H9 (cell line): Measurements from ENCODE around the gene TESK2. TPM values are rescaled to one million over a fixed set of nuclear protein-coding genes. Genes with fewer than 3 reads are reported as not detected.

Source experiments
- DNase-seq: peaks from one replicate; pipeline ENCODE4 v3.0.0-alpha.2; 2017
- H2AFZ ChIP-seq: one replicate; pipeline ENCODE4 v1.6.1; 2013; ENCODE audit warnings: mild to moderate bottlenecking, low read length, control low read depth, moderate library complexity
- H2AK5ac ChIP-seq: 2 replicates; pipeline ENCODE4 v1.6.1; 2013; ENCODE audit warnings: low read length, control low read depth, mixed read lengths; ENCODE audit not compliant: insufficient read length
- H2BK120ac ChIP-seq: one replicate; pipeline ENCODE4 v1.6.1; 2013; ENCODE audit warnings: low read depth, mild to moderate bottlenecking, low read length, control low read depth, inconsistent platforms; ENCODE audit not compliant: poor library complexity, severe bottlenecking
- H2BK12ac ChIP-seq: 2 replicates; pipeline ENCODE4 v1.6.1; 2013; ENCODE audit warnings: low read length, control low read depth, mixed read lengths, low read depth; ENCODE audit not compliant: insufficient read length
- H2BK15ac ChIP-seq: 2 replicates; pipeline ENCODE4 v1.6.1; 2013; ENCODE audit warnings: low read depth, low read length, control low read depth
- H2BK20ac ChIP-seq: one replicate; pipeline ENCODE4 v1.6.1; 2013; ENCODE audit warnings: low read depth, mild to moderate bottlenecking, low read length, control low read depth, inconsistent platforms; ENCODE audit not compliant: poor library complexity, severe bottlenecking
- H2BK5ac ChIP-seq: 2 replicates; pipeline ENCODE4 v1.6.1; 2013; ENCODE audit warnings: low read length, control low read depth, mixed read lengths; ENCODE audit not compliant: insufficient read length
- H3K14ac ChIP-seq: 2 replicates; pipeline ENCODE4 v1.6.1; 2013; ENCODE audit warnings: low read length, control low read depth; ENCODE audit not compliant: insufficient read depth
- H3K18ac ChIP-seq: 2 replicates; pipeline ENCODE4 v1.6.1; 2013; ENCODE audit warnings: low read depth, mild to moderate bottlenecking, mixed read lengths, low read length, control low read depth; ENCODE audit not compliant: insufficient read length
- H3K23ac ChIP-seq: 2 replicates; pipeline ENCODE4 v1.6.1; 2013; ENCODE audit warnings: low read length, control low read depth, mixed read lengths, low read depth; ENCODE audit not compliant: insufficient read length
- H3K23me2 ChIP-seq: 2 replicates; pipeline ENCODE4 v1.6.1; 2013; ENCODE audit warnings: low read depth, mild to moderate bottlenecking, mixed read lengths, low read length, control low read depth; ENCODE audit not compliant: insufficient read length, poor library complexity, severe bottlenecking
- H3K27ac ChIP-seq: 2 replicates; pipeline ENCODE4 v1.5.1; 2013; ENCODE audit warnings: low read length, control low read depth, mixed read lengths, low read depth; ENCODE audit not compliant: insufficient read length
- H3K27me3 ChIP-seq: 2 replicates; pipeline ENCODE4 v1.6.1; 2013; ENCODE audit warnings: low read length, control low read depth, inconsistent platforms; ENCODE audit not compliant: insufficient read depth
- H3K4ac ChIP-seq: 2 replicates; pipeline ENCODE4 v1.6.1; 2013; ENCODE audit warnings: low read depth, mild to moderate bottlenecking, control low read depth, inconsistent platforms, low read length, moderate library complexity
- H3K4me1 ChIP-seq: 2 replicates; pipeline ENCODE4 v1.6.1; 2013; ENCODE audit warnings: low read length, control low read depth, inconsistent platforms; ENCODE audit not compliant: insufficient read depth
- H3K4me2 ChIP-seq: 2 replicates; pipeline ENCODE4 v1.6.1; 2013; ENCODE audit warnings: low read length, control low read depth, mixed read lengths; ENCODE audit not compliant: insufficient read length, insufficient read depth
- H3K56ac ChIP-seq: 2 replicates; pipeline ENCODE4 v1.6.1; 2013; ENCODE audit warnings: low read depth, mild to moderate bottlenecking, mixed read lengths, low read length, control low read depth; ENCODE audit not compliant: insufficient read length
- H3K79me1 ChIP-seq: 2 replicates; pipeline ENCODE4 v1.6.1; 2013; ENCODE audit warnings: low read depth, mild to moderate bottlenecking, moderate library complexity, low read length, control low read depth, inconsistent platforms; ENCODE audit not compliant: insufficient read depth, poor library complexity, severe bottlenecking
- H3K79me2 ChIP-seq: 2 replicates; pipeline ENCODE4 v1.6.1; 2013; ENCODE audit warnings: low read length, control low read depth, inconsistent platforms; ENCODE audit not compliant: insufficient read depth
- H3K9ac ChIP-seq: 2 replicates; pipeline ENCODE4 v1.6.1; 2013; ENCODE audit warnings: low read length, control low read depth, mixed read lengths; ENCODE audit not compliant: insufficient read length; ENCODE audit errors: extremely low read depth
- H3K9me3 ChIP-seq: one replicate; pipeline ENCODE4 v1.6.1; 2013; ENCODE audit warnings: low read depth, low read length, inconsistent platforms; ENCODE audit not compliant: control insufficient read depth
- H3T11ph ChIP-seq: one replicate; pipeline ENCODE4 v1.6.1; 2013; ENCODE audit warnings: mild to moderate bottlenecking, low read length, control low read depth, inconsistent platforms
- H4K20me1 ChIP-seq: one replicate; pipeline ENCODE4 v1.6.1; 2013; ENCODE audit not compliant: control insufficient read depth, insufficient read length, insufficient read depth
- H4K5ac ChIP-seq: 2 replicates; pipeline ENCODE4 v1.6.1; 2013; ENCODE audit warnings: low read depth, mild to moderate bottlenecking, mixed read lengths, low read length, control low read depth; ENCODE audit not compliant: insufficient read length
- H4K8ac ChIP-seq: replicated peaks from 2 replicates; pipeline ENCODE4 v1.6.1; 2013; ENCODE audit warnings: low read length, control low read depth, mixed read lengths, low read depth; ENCODE audit not compliant: insufficient read length
- H4K91ac ChIP-seq: 2 replicates; pipeline ENCODE4 v1.6.1; 2013; ENCODE audit warnings: low read depth, mild to moderate bottlenecking, moderate library complexity, mixed read lengths, low read length, control low read depth; ENCODE audit not compliant: insufficient read length
- H3K27ac Mint-ChIP-seq, 3 experiments: 2 replicates in 2 of 3; 3 replicates in 1 of 3; pipeline ENCODE4 v1.8.0; 2020 to 2021; ENCODE audit warnings: mixed read lengths in 3 of 3, mild to moderate bottlenecking in 1 of 3, moderate library complexity in 1 of 3
- H3K27me3 Mint-ChIP-seq: 2 replicates; pipeline ENCODE4 v1.8.0; 2021; ENCODE audit warnings: low read depth, mild to moderate bottlenecking, moderate library complexity, mixed read lengths
- H3K36me3 Mint-ChIP-seq, 3 experiments: 2 replicates in 2 of 3; 3 replicates in 1 of 3; pipeline ENCODE4 v1.8.0; 2020 to 2021; ENCODE audit warnings: low read depth in 3 of 3, mixed read lengths in 3 of 3; ENCODE audit not compliant: insufficient read depth in 1 of 3
- H3K4me1 Mint-ChIP-seq, 2 experiments: 2 replicates each; pipeline ENCODE4 v1.8.0; 2020; ENCODE audit warnings: mixed read lengths in 2 of 2
- H3K4me3 Mint-ChIP-seq, 2 experiments: 2 replicates in 1 of 2; 3 replicates in 1 of 2; pipeline ENCODE4 v1.8.0; 2020 to 2021; ENCODE audit warnings: mild to moderate bottlenecking in 2 of 2, mixed read lengths in 2 of 2, moderate library complexity in 1 of 2
- H3K9me3 Mint-ChIP-seq, 2 experiments: 2 replicates in 1 of 2; 3 replicates in 1 of 2; pipeline ENCODE4 v1.8.0; 2020; ENCODE audit warnings: mild to moderate bottlenecking in 2 of 2, mixed read lengths in 2 of 2, moderate library complexity in 1 of 2
- CTCF ChIP-seq: fragments of 200-600 bp; sonication (generic); conservative IDR thresholded peaks from 3 replicates; pipeline ENCODE4 v1.8.0; 2021; ENCODE audit warnings: antibody characterized with exemption, mild to moderate bottlenecking
- WGBS: extraction: QIAGEN DNeasy Blood & Tissue Kit; methylation state at CpG from one replicate; pipeline ENCODE4 v1.1.7; 2013; ENCODE audit warnings: missing lambda C conversion rate, low lambda C conversion rate, mixed read lengths; ENCODE audit not compliant: insufficient read length; ENCODE audit errors: extremely low coverage; 5-methylcytosine and 5-hydroxymethylcytosine counted together
- total RNA-seq: library from RNA; stranded (reverse); gene quantifications from 2 replicates; pipeline ENCODE4 v1.2.1, GENCODE V29; 2021

The TESK2 gene
- total RNA-seq, 1 experiment from 2014 or later: 7.2 TPM

- peaks cover 3 to 14% (median 3%) of the 10 kb centered on the region in 3 experiments; a peak in 4 of 7 replicates for H3K36me3 Mint-ChIP-seq
- no CpG with 5 or more reads among the region's 4 CpGs for WGBS
- H3K4me2 ChIP-seq: no peak overlapping the region
- no peak for DNase-seq
- H3K27me3 Mint-ChIP-seq: no peaks in the 10 kb centered on the region; the same call in 1 of the 2 replicates
- no peak for TF ChIP-seq CTCF
- H2AK5ac ChIP-seq: no peak overlapping the region
- no peak overlapping the region for H2BK12ac ChIP-seq
- H2AFZ ChIP-seq: no peak overlapping the region
- no peak overlapping the region for H4K91ac ChIP-seq
- H2BK120ac ChIP-seq: no peak overlapping the region
- H3T11ph ChIP-seq: no peak overlapping the region
- H3K9me3 ChIP-seq: no peaks in the 10 kb centered on the region
- H3K9ac ChIP-seq: no peak overlapping the region
- H3K4me3 Mint-ChIP-seq: no peak overlapping the region
- no peaks in the 10 kb centered on the region for H3K23me2 ChIP-seq
- H3K4me1 Mint-ChIP-seq: peaks cover 0 to 3% of the 10 kb centered on the region in 2 experiments; a peak in 1 of 4 replicates
- no peaks in the 10 kb centered on the region for H3K79me2 ChIP-seq
- H3K27me3 ChIP-seq: no peaks in the 10 kb centered on the region
- H3K27ac ChIP-seq: no peak overlapping the region
- no peaks in the 10 kb centered on the region for H4K20me1 ChIP-seq
- no peak overlapping the region for H4K8ac ChIP-seq
- H2BK5ac ChIP-seq: no peak overlapping the region
- H4K5ac ChIP-seq: no peak overlapping the region
- no peak overlapping the region for H3K56ac ChIP-seq
- no peak overlapping the region for H3K23ac ChIP-seq
- H3K4ac ChIP-seq: no peak overlapping the region
- no peaks in the 10 kb centered on the region for H3K4me1 ChIP-seq
- H3K14ac ChIP-seq: no peak overlapping the region
- H3K18ac ChIP-seq: no peak overlapping the region
- H3K27ac Mint-ChIP-seq: no peak overlapping the region; a peak in 1 of 7 replicates
- H3K79me1 ChIP-seq: no peaks in the 10 kb centered on the region
- H2BK20ac ChIP-seq: no peak overlapping the region
- peaks cover 3 to 4% of the 10 kb centered on the region in 2 experiments for H3K9me3 Mint-ChIP-seq
- no peak overlapping the region for H2BK15ac ChIP-seq
These were observed 66.9 kb downstream of the TESK2 start for GRCh38 chr1:45423906-45424678.
